Liver (tissue), 9 donors: ENCODE measurements around the gene NIPSNAP3A. TPM values are rescaled to one million over a fixed set of nuclear protein-coding genes. Genes with fewer than 3 reads are reported as not detected.

Experiments
- DNase-seq: peaks from one replicate; pipeline ENCODE4 v3.0.0-alpha.2; 2017; ENCODE audit warnings: low spot score
- H3K27ac ChIP-seq, 2 donors: one replicate each; pipeline ENCODE4 v1.7.0; 2013; ENCODE audit warnings: inconsistent platforms in 2 of 2, low read length in 2 of 2, control low read depth in 1 of 2, low read depth in 1 of 2, mild to moderate bottlenecking in 1 of 2
- H3K27me3 ChIP-seq, 4 donors: one replicate each; pipeline versions ENCODE4 v1.6.1 to v1.7.0; 2013; ENCODE audit warnings: low read length in 3 of 4, inconsistent platforms in 1 of 4, mild to moderate bottlenecking in 1 of 4, moderate library complexity in 1 of 4; ENCODE audit not compliant: control insufficient read depth in 4 of 4, insufficient read depth in 4 of 4
- H3K36me3 ChIP-seq, 4 donors: one replicate each; pipeline versions ENCODE4 v1.6.1 to v1.7.0; 2013; ENCODE audit warnings: low read length in 3 of 4, mild to moderate bottlenecking in 3 of 4, low read depth in 1 of 4, moderate library complexity in 1 of 4; ENCODE audit not compliant: control insufficient read depth in 4 of 4, insufficient read depth in 3 of 4
- H3K4me1 ChIP-seq, 4 donors: one replicate each; pipeline versions ENCODE4 v1.6.1 to v1.7.0; 2013; ENCODE audit warnings: low read length in 3 of 4, mild to moderate bottlenecking in 3 of 4, moderate library complexity in 1 of 4; ENCODE audit not compliant: control insufficient read depth in 4 of 4, insufficient read depth in 4 of 4
- H3K4me3 ChIP-seq, 3 donors: one replicate each; pipeline versions ENCODE4 v1.6.1 to v1.7.0; 2013; ENCODE audit warnings: low read length in 3 of 3, control low read depth in 1 of 3, low read depth in 1 of 3, mild to moderate bottlenecking in 1 of 3
- H3K9ac ChIP-seq, 2 donors: one replicate each; pipeline ENCODE4 v1.7.0; 2013; ENCODE audit warnings: low read length in 2 of 2, mild to moderate bottlenecking in 2 of 2, moderate library complexity in 2 of 2, control low read depth in 1 of 2, low read depth in 1 of 2
- H3K9me3 ChIP-seq, 4 donors: one replicate each; pipeline versions ENCODE4 v1.6.1 to v1.7.0; 2013; ENCODE audit warnings: low read length in 3 of 4; ENCODE audit not compliant: control insufficient read depth in 4 of 4
- ATF3 ChIP-seq: IDR thresholded peaks from 2 replicates; pipeline ENCODE4 v1.6.1; 2016; ENCODE audit warnings: antibody characterized with exemption
- EGR1 ChIP-seq, 2 donors: IDR thresholded peaks; 2 replicates each; pipeline ENCODE4 v1.6.1; 2016 to 2018; ENCODE audit warnings: antibody characterized with exemption in 2 of 2, low read depth in 2 of 2
- FOXA1 ChIP-seq: IDR thresholded peaks from 2 replicates; pipeline ENCODE4 v1.6.1; 2016; ENCODE audit warnings: antibody characterized with exemption
- FOXA2 ChIP-seq: IDR thresholded peaks from 2 replicates; pipeline ENCODE4 v1.6.1; 2016; ENCODE audit warnings: antibody characterized with exemption
- GABPA ChIP-seq, 2 donors: IDR thresholded peaks in 1 of 2; conservative IDR thresholded peaks in 1 of 2; 2 replicates each; pipeline ENCODE4 v1.6.1; 2016; ENCODE audit warnings: antibody characterized with exemption in 2 of 2, mild to moderate bottlenecking in 1 of 2, moderate library complexity in 1 of 2
- HNF4A ChIP-seq, 2 donors: conservative IDR thresholded peaks; 2 replicates each; pipeline ENCODE4 v1.6.1; 2016; ENCODE audit warnings: antibody characterized with exemption in 2 of 2, mild to moderate bottlenecking in 2 of 2
- HNF4G ChIP-seq: IDR thresholded peaks from 2 replicates; pipeline ENCODE4 v1.6.1; 2016; ENCODE audit warnings: antibody characterized with exemption
- JUND ChIP-seq, 2 donors: IDR thresholded peaks; 2 replicates each; pipeline ENCODE4 v1.6.1; 2016; ENCODE audit warnings: antibody characterized with exemption in 2 of 2
- NR2F2 ChIP-seq: IDR thresholded peaks from 2 replicates; pipeline ENCODE4 v1.6.1; 2016; ENCODE audit warnings: antibody characterized with exemption
- RAD21 ChIP-seq, 2 donors: IDR thresholded peaks; 2 replicates each; pipeline ENCODE4 v1.6.1; 2016; ENCODE audit warnings: antibody characterized with exemption in 2 of 2, mild to moderate bottlenecking in 2 of 2
- REST ChIP-seq: IDR thresholded peaks from 2 replicates; pipeline ENCODE4 v1.6.1; 2016; ENCODE audit warnings: antibody characterized with exemption, mild to moderate bottlenecking
- RXRA ChIP-seq, 2 donors: IDR thresholded peaks; 2 replicates each; pipeline ENCODE4 v1.6.1; 2017 to 2018; ENCODE audit warnings: antibody characterized with exemption in 2 of 2, mild to moderate bottlenecking in 1 of 2
- SP1 ChIP-seq: IDR thresholded peaks from 2 replicates; pipeline ENCODE4 v1.6.1; 2018; ENCODE audit warnings: antibody characterized with exemption, mild to moderate bottlenecking
- TAF1 ChIP-seq: conservative IDR thresholded peaks from 2 replicates; pipeline ENCODE4 v1.6.1; 2016; ENCODE audit warnings: antibody characterized with exemption, mild to moderate bottlenecking
- YY1 ChIP-seq: IDR thresholded peaks from 2 replicates; pipeline ENCODE4 v1.6.1; 2016; ENCODE audit warnings: antibody characterized with exemption, mild to moderate bottlenecking
- ZBTB33 ChIP-seq: IDR thresholded peaks from 2 replicates; pipeline ENCODE4 v1.6.1; 2016; ENCODE audit warnings: antibody characterized with exemption
- WGBS: extraction: QIAGEN DNeasy Blood & Tissue Kit; methylation state at CpG from one replicate; pipeline ENCODE4 v1.1.7; 2013; 5-methylcytosine and 5-hydroxymethylcytosine counted together
- polyA plus RNA-seq, 2 donors: library from polyadenylated mRNA; stranded (reverse) in 1 of 2; unstranded in 1 of 2; fragments of 200-250 nt in 1 of 2; fragments of >200 nt in 1 of 2; fragmentation: Nextera tagmentation in 1 of 2; extraction: Ambion mirVana in 1 of 2; gene quantifications; one replicate each; pipeline versions ENCODE4 v1.2.1 to v1.2.3, GENCODE V29; 2013 to 2015
- total RNA-seq, 2 donors: library from RNA; depleted of rRNA; stranded (reverse); fragments of >200 nt; gene quantifications; one replicate each; pipeline ENCODE4 v1.2.3, GENCODE V29; 2014
- TF ChIP-seq, protein P1 (sequence below): IDR thresholded peaks from 2 replicates; pipeline ENCODE4 v1.6.1; 2016; ENCODE audit warnings: antibody characterized with exemption
- TF ChIP-seq, protein P2 (sequence below): fragments of 150-350 bp; IDR thresholded peaks from 2 replicates; pipeline ENCODE4 v1.5.1; 2017; ENCODE audit warnings: improper control_type of control experiment, low read depth, low read length; ENCODE audit not compliant: missing input control
- donor health status: healthy.
- donor health status: healthy.
- donor health status: healthy.
- donor health status: healthy.
- donor health status: healthy.

Gene NIPSNAP3A
- total and polyA plus RNA-seq, 4 donors, result 18.7 to 41.2 (median 32.1) TPM

DNA sequence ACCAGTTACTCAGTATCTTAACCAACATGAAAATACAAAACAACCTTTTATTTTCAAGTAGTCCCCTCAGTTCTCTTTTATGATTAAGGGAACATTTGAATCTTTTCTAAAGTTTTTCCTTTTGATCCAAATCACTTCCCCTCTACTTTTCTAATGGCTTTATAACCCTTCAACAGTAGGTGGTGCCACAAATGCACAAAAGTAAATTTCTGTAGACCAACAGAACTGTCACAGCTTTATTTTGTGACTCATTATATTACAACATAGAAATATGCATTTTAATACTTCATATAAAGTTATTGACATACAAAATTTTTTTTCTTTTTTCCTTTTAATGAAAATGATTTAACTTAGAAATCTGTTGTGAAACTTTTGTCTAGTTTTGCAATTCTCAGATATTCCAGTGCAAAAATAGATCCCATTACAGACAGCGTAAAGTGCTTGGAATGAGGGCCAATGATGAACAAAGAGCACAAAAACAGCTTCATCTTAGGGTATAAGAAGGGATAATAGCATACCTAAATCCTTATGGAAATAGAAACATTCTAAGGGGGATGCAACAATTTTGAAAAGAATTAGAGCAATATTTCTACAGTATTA, 33.4 kb downstream of the NIPSNAP3A start (continued):
- TF ChIP-seq REST, result no peak

GRCh38 chr9:104783588-104783987, 36.1 kb downstream of the NIPSNAP3A start:
- no peaks in the 10 kb centered on the region for H3K9me3 ChIP-seq
- H3K27me3 ChIP-seq, result no peaks in the 10 kb centered on the region
- peaks cover 0 to 1% (median 0%) of the 10 kb centered on the region in 4 donors for H3K4me1 ChIP-seq
- peaks cover 24 to 70% (median 65%) of the 10 kb centered on the region in 4 donors for H3K36me3 ChIP-seq
- H3K27ac ChIP-seq, result no peak overlapping the region
- DNase-seq, result no peak
- TF ChIP-seq, protein P1, sequence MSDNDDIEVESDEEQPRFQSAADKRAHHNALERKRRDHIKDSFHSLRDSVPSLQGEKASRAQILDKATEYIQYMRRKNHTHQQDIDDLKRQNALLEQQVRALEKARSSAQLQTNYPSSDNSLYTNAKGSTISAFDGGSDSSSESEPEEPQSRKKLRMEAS, result no peak
- TF ChIP-seq JUND (IDR thresholded peaks at IDR 0.05) (no peak), FOXA1 (no peak), SP1 (no peak), ATF3 (no peak), EGR1 (IDR thresholded peaks at IDR 0.05; ENCODE audit: low read depth in 2 of 2) (no peak), RAD21 (IDR thresholded peaks at IDR 0.05) (no peak), GABPA (IDR thresholded peaks at IDR 0.05 in 1 of 2, conservative IDR thresholded peaks at IDR 0.05 in 1 of 2) (no peak), HNF4G (no peak), TAF1 (no peak), FOXA2 (no peak), NR2F2 (no peak), YY1 (no peak), REST (no peak), RXRA (IDR thresholded peaks at IDR 0.05) (no peak), HNF4A (conservative IDR thresholded peaks at IDR 0.05) (no peak), ZBTB33 (no peak)
- TF ChIP-seq, protein P2, sequence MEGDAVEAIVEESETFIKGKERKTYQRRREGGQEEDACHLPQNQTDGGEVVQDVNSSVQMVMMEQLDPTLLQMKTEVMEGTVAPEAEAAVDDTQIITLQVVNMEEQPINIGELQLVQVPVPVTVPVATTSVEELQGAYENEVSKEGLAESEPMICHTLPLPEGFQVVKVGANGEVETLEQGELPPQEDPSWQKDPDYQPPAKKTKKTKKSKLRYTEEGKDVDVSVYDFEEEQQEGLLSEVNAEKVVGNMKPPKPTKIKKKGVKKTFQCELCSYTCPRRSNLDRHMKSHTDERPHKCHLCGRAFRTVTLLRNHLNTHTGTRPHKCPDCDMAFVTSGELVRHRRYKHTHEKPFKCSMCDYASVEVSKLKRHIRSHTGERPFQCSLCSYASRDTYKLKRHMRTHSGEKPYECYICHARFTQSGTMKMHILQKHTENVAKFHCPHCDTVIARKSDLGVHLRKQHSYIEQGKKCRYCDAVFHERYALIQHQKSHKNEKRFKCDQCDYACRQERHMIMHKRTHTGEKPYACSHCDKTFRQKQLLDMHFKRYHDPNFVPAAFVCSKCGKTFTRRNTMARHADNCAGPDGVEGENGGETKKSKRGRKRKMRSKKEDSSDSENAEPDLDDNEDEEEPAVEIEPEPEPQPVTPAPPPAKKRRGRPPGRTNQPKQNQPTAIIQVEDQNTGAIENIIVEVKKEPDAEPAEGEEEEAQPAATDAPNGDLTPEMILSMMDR, result no peak
- H3K4me3 ChIP-seq, result no peak overlapping the region
- 92% methylated on average over 4 of the region's 4 CpGs for WGBS
- H3K9ac ChIP-seq, result no peak overlapping the region
